ENCODE data around the gene ELOB. TPM values are rescaled to one million over a fixed set of nuclear protein-coding genes. Genes with fewer than 3 reads are reported as not detected.

The ELOB gene
- total and polyA plus RNA-seq, 2 experiments from 2014 or later = 180 to 606 TPM

- no peak overlapping the region for H3K27ac ChIP-seq
- H3K4me3 ChIP-seq = no peak overlapping the region
- H3K9me3 ChIP-seq (ENCODE audit: low read depth) = no peaks in the 10 kb centered on the region
- no peaks in the 10 kb centered on the region for H3K36me3 ChIP-seq
- no peaks in the 10 kb centered on the region for H3K27me3 ChIP-seq
- TF ChIP-seq CTCF (IDR thresholded peaks at IDR 0.05; ENCODE audit: low read depth, low read length) = no peak
- peaks cover 6% of the 10 kb centered on the region for H3K4me1 ChIP-seq (ENCODE audit: low read depth)
- no peak for DNase-seq (ENCODE audit: low read depth in 1 of 2, low spot score in 1 of 2)
Measured at GRCh38 chr16:2744711-2745110, 32.4 kb downstream of the ELOB start.

- Histone ChIP-seq H3K4me1 (ENCODE audit: low read depth) (peaks cover 19% of the 10 kb centered on the region), H3K36me3 (no peaks in the 10 kb centered on the region), H3K4me3 (no peak overlapping the region), H3K27ac (no peak overlapping the region), H3K27me3 (no peaks in the 10 kb centered on the region), H3K9me3 (ENCODE audit: low read depth) (no peaks in the 10 kb centered on the region)
- DNase-seq (ENCODE audit: low read depth in 1 of 2, low spot score in 1 of 2) = no peak
- TF ChIP-seq CTCF (IDR thresholded peaks at IDR 0.05; ENCODE audit: low read depth, low read length) = no peak
Measured at GRCh38 chr16:2743007-2743810, 33.9 kb downstream of the ELOB start.

GRCh38 chr16:2742323-2743006, 34.6 kb downstream of the ELOB start:
- no peak for TF ChIP-seq CTCF (IDR thresholded peaks at IDR 0.05; ENCODE audit: low read depth, low read length)
- no peaks in the 10 kb centered on the region for H3K36me3 ChIP-seq
- no peaks in the 10 kb centered on the region for H3K9me3 ChIP-seq (ENCODE audit: low read depth)
- H3K27ac ChIP-seq = no peak overlapping the region
- H3K27me3 ChIP-seq = no peaks in the 10 kb centered on the region
- peaks cover 19% of the 10 kb centered on the region for H3K4me1 ChIP-seq (ENCODE audit: low read depth)
- no peak for DNase-seq (ENCODE audit: low read depth in 1 of 2, low spot score in 1 of 2)
- H3K4me3 ChIP-seq = no peak overlapping the region

- Histone ChIP-seq H3K36me3 (no peaks in the 10 kb centered on the region), H3K27ac (no peak overlapping the region), H3K9me3 (ENCODE audit: low read depth) (no peaks in the 10 kb centered on the region), H3K4me3 (no peak overlapping the region), H3K4me1 (ENCODE audit: low read depth) (peaks cover 19% of the 10 kb centered on the region), H3K27me3 (no peaks in the 10 kb centered on the region)
- no peak for TF ChIP-seq CTCF (IDR thresholded peaks at IDR 0.05; ENCODE audit: low read depth, low read length)
- DNase-seq (ENCODE audit: low read depth in 1 of 2, low spot score in 1 of 2) = no peak
Measured at GRCh38 chr16:2741168-2741567, 35.9 kb downstream of the ELOB start.

- Histone ChIP-seq H3K36me3 (no peaks in the 10 kb centered on the region), H3K4me3 (no peak overlapping the region), H3K4me1 (ENCODE audit: low read depth) (peaks cover 19% of the 10 kb centered on the region), H3K27ac (no peak overlapping the region), H3K27me3 (no peaks in the 10 kb centered on the region), H3K9me3 (ENCODE audit: low read depth) (no peaks in the 10 kb centered on the region)
- no peak for DNase-seq (ENCODE audit: low read depth in 1 of 2, low spot score in 1 of 2)
- no peak for TF ChIP-seq CTCF (IDR thresholded peaks at IDR 0.05; ENCODE audit: low read depth, low read length)
Measured at GRCh38 chr16:2740476-2740875, 36.6 kb downstream of the ELOB start.

Data from cardiac muscle cell (in vitro differentiated cells and primary cell).